ENCODE results near the gene BRD7.

GRCh38 chr16:50386139-50386538 is 17.4 kb upstream of the BRD7 start:
- TF ChIP-seq POLR2AphosphoS5 (IDR thresholded peaks at IDR 0.05; ENCODE audit: low read depth, low read length) (no peak), CTCF (IDR thresholded peaks at IDR 0.05) (no peak)
